ENCODE measurements around the gene TRAF4.
"Not testable (repeated sequence)": the region's sequence is repeated elsewhere in the genome, so short reads cannot be mapped to it uniquely, and the experiment has no call there.

Gene TRAF4

GRCh38 chr17:28712705-28713415 lies 31.0 kb upstream of the TRAF4 start:
- in situ Hi-C loops (cut with MboI; ENCODE audit: low sequenced_read_pairs), result no loop called here

GRCh38 chr17:28714281-28714680 lies 29.5 kb upstream of the TRAF4 start:
- in situ Hi-C loops (cut with MboI; ENCODE audit: low sequenced_read_pairs), result no loop called here

GRCh38 chr17:28715217-28715616 lies 28.6 kb upstream of the TRAF4 start:
- in situ Hi-C loops (cut with MboI; ENCODE audit: low sequenced_read_pairs), result no loop called here

- in situ Hi-C loops (cut with MboI; ENCODE audit: low sequenced_read_pairs), result no loop called here
Observed at GRCh38 chr17:28716740-28717577, 26.9 kb upstream of the TRAF4 start.

GRCh38 chr17:28717578-28718332 lies 26.1 kb upstream of the TRAF4 start, which contains the start of gene RAB34:
Gene RAB34 (minus strand): TSS chr17:28717868. CDS start chr17:28717266, 602 bp downstream.
- in situ Hi-C loops (cut with MboI; ENCODE audit: low sequenced_read_pairs), result no loop called here

- in situ Hi-C loops (cut with MboI; ENCODE audit: low sequenced_read_pairs), result no loop called here
Observed at GRCh38 chr17:28718333-28719020, 25.3 kb upstream of the TRAF4 start.

GRCh38 chr17:28719021-28719433 lies 24.8 kb upstream of the TRAF4 start:
- in situ Hi-C loops (cut with MboI; ENCODE audit: low sequenced_read_pairs), result no loop called here

GRCh38 chr17:28720247-28720996 lies 23.4 kb upstream of the TRAF4 start:
- in situ Hi-C loops (cut with MboI; ENCODE audit: low sequenced_read_pairs), result no loop called here

GRCh38 chr17:28720997-28721329 lies 22.8 kb upstream of the TRAF4 start:
- in situ Hi-C loops (cut with MboI; ENCODE audit: low sequenced_read_pairs), result not testable (repeated sequence)

GRCh38 chr17:28722417-28723158 lies 21.2 kb upstream of the TRAF4 start:
- in situ Hi-C loops (cut with MboI; ENCODE audit: low sequenced_read_pairs), result no loop called here

- in situ Hi-C loops (cut with MboI; ENCODE audit: low sequenced_read_pairs), result no loop called here
Observed at GRCh38 chr17:28723159-28723835, 20.5 kb upstream of the TRAF4 start.

- in situ Hi-C loops (cut with MboI; ENCODE audit: low sequenced_read_pairs), result not testable (repeated sequence)
Observed at GRCh38 chr17:28723836-28724499, 19.8 kb upstream of the TRAF4 start.

GRCh38 chr17:28724500-28725165 lies 19.2 kb upstream of the TRAF4 start:
- in situ Hi-C loops (cut with MboI; ENCODE audit: low sequenced_read_pairs), result loop anchor here (25.0 kb wide), 1 partner anchor 388 kb away; no protein-coding TSS in a partner anchor

- in situ Hi-C loops (cut with MboI; ENCODE audit: low sequenced_read_pairs), result loop anchor here (25.0 kb wide), 1 partner anchor 387 kb away; no protein-coding TSS in a partner anchor
Observed at GRCh38 chr17:28725166-28725659, 18.6 kb upstream of the TRAF4 start.

- in situ Hi-C loops (cut with MboI; ENCODE audit: low sequenced_read_pairs), result loop anchor here (25.0 kb wide), 1 partner anchor 387 kb away; no protein-coding TSS in a partner anchor
Observed at GRCh38 chr17:28725660-28726225, 18.1 kb upstream of the TRAF4 start.

GRCh38 chr17:28726226-28726626 lies 17.6 kb upstream of the TRAF4 start, which contains the start of gene TLCD1:
Gene TLCD1 (minus strand): TSS chr17:28726233. CDS start chr17:28726097, 136 bp downstream.
- in situ Hi-C loops (cut with MboI; ENCODE audit: low sequenced_read_pairs), result loop anchor here (25.0 kb wide), 1 partner anchor 386 kb away; no protein-coding TSS in a partner anchor
